ENCODE results near the gene ARL3. TPM values are rescaled to one million over a fixed set of nuclear protein-coding genes. Genes with fewer than 3 reads are reported as not detected.
A peak's percentile ranks its signal among the peaks of the same experiment; 100 is the strongest.
"Not testable (repeated sequence)": the region's sequence is repeated elsewhere in the genome, so short reads cannot be mapped to it uniquely, and the experiment has no call there.

ARL3 gene
- total RNA-seq, 1 donor from 2014 or later: 7.2 TPM

GRCh38 chr10:102704915-102705314 lies 9.3 kb downstream of the ARL3 start:
- DNase-seq (ENCODE audit: low spot score): no peak

GRCh38 chr10:102702742-102703141 lies 11.5 kb downstream of the ARL3 start:
- DNase-seq (ENCODE audit: low spot score): no peak

GRCh38 chr10:102701796-102702195 lies 12.4 kb downstream of the ARL3 start:
- no peak for DNase-seq (ENCODE audit: low spot score)

GRCh38 chr10:102701272-102701671 lies 12.9 kb downstream of the ARL3 start:
- no peak for DNase-seq (ENCODE audit: low spot score)

GRCh38 chr10:102698894-102699293 lies 15.3 kb downstream of the ARL3 start:
- no peak for DNase-seq (ENCODE audit: low spot score)

- DNase-seq (ENCODE audit: low spot score): no peak
These were observed 17.5 kb downstream of the ARL3 start for GRCh38 chr10:102696736-102697135.

GRCh38 chr10:102695401-102695800 lies 18.8 kb downstream of the ARL3 start:
- not testable (repeated sequence) for DNase-seq (ENCODE audit: low spot score)

GRCh38 chr10:102691285-102692066 lies 22.7 kb downstream of the ARL3 start:
- peak; percentile 82 for DNase-seq (ENCODE audit: low spot score)

GRCh38 chr10:102683736-102684135 lies 30.5 kb downstream of the ARL3 start:
- DNase-seq (ENCODE audit: low spot score): no peak

- no peak for DNase-seq (ENCODE audit: low spot score)
These were observed 31.2 kb downstream of the ARL3 start for GRCh38 chr10:102682981-102683380.

- no peak for DNase-seq (ENCODE audit: low spot score)
These were observed 31.8 kb downstream of the ARL3 start for GRCh38 chr10:102682416-102682815.

GRCh38 chr10:102681696-102682095 lies 32.5 kb downstream of the ARL3 start:
- DNase-seq (ENCODE audit: low spot score): no peak

GRCh38 chr10:102679596-102679995 lies 34.6 kb downstream of the ARL3 start:
- no peak for DNase-seq (ENCODE audit: low spot score)

GRCh38 chr10:102678842-102679289 lies 35.3 kb downstream of the ARL3 start:
- DNase-seq (ENCODE audit: low spot score): peak; percentile 76

GRCh38 chr10:102678068-102678400 lies 36.2 kb downstream of the ARL3 start:
- no peak for DNase-seq (ENCODE audit: low spot score)

- DNase-seq (ENCODE audit: low spot score): peak; percentile 53
These were observed 36.7 kb downstream of the ARL3 start for GRCh38 chr10:102677331-102678067.

GRCh38 chr10:102676534-102677315 lies 37.5 kb downstream of the ARL3 start:
- DNase-seq (ENCODE audit: low spot score): no peak

- DNase-seq (ENCODE audit: low spot score): peak; percentile 86
These were observed 38.3 kb downstream of the ARL3 start for GRCh38 chr10:102675666-102676533.

- DNase-seq (ENCODE audit: low spot score): peak; percentile 66
These were observed 39.1 kb downstream of the ARL3 start for GRCh38 chr10:102675011-102675665.

- DNase-seq (ENCODE audit: low spot score): peak; percentile 78
These were observed 39.6 kb downstream of the ARL3 start for GRCh38 chr10:102674566-102674965.

Measured in umbilical cord (tissue), 2 donors.